ENCODE results near the gene GGA1.

Gene GGA1

GRCh38 chr22:37632174-37633088 is 23.8 kb downstream of the GGA1 start:
- DNase-seq: no peak

GRCh38 chr22:37633089-37633624 is 24.5 kb downstream of the GGA1 start:
- DNase-seq: no peak

GRCh38 chr22:37633625-37634416 is 25.2 kb downstream of the GGA1 start:
- peak; percentile 50 for DNase-seq

GRCh38 chr22:37634417-37634924 is 25.8 kb downstream of the GGA1 start:
- no peak for DNase-seq

- DNase-seq: no peak
Measured at GRCh38 chr22:37635157-37635556, 26.5 kb downstream of the GGA1 start.

- no peak for DNase-seq
Measured at GRCh38 chr22:37636186-37636948, 27.7 kb downstream of the GGA1 start.

- DNase-seq: no peak
Measured at GRCh38 chr22:37636949-37637273, 28.3 kb downstream of the GGA1 start.

GRCh38 chr22:37638391-37639069 is 29.9 kb downstream of the GGA1 start:
- no peak for DNase-seq

- DNase-seq: no peak
Measured at GRCh38 chr22:37639070-37639760, 30.6 kb downstream of the GGA1 start, which contains the start of gene SH3BP1. SH3BP1 (plus strand) TSS chr22:37639669; CDS start chr22:37639788, 119 bp downstream.

- DNase-seq: no peak
Measured at GRCh38 chr22:37639771-37640590, 31.3 kb downstream of the GGA1 start.

- DNase-seq: no peak
Measured at GRCh38 chr22:37640591-37641560, 32.2 kb downstream of the GGA1 start.

GRCh38 chr22:37641561-37641949 is 32.9 kb downstream of the GGA1 start:
- no peak for DNase-seq

GRCh38 chr22:37643225-37643847 is 34.7 kb downstream of the GGA1 start:
- peak; percentile 24 for DNase-seq

- no peak for DNase-seq
Measured at GRCh38 chr22:37647317-37647716, 38.7 kb downstream of the GGA1 start.

GRCh38 chr22:37647928-37648327 is 39.3 kb downstream of the GGA1 start:
- DNase-seq: no peak

GRCh38 chr22:37650463-37651136 is 42.0 kb downstream of the GGA1 start:
- no peak for DNase-seq

GRCh38 chr22:37654563-37655251 is 46.1 kb downstream of the GGA1 start:
- DNase-seq: no peak

GRCh38 chr22:37655252-37655563 is 46.6 kb downstream of the GGA1 start:
- DNase-seq: no peak
